Measurements from ENCODE around the gene YRDC.

DNA sequence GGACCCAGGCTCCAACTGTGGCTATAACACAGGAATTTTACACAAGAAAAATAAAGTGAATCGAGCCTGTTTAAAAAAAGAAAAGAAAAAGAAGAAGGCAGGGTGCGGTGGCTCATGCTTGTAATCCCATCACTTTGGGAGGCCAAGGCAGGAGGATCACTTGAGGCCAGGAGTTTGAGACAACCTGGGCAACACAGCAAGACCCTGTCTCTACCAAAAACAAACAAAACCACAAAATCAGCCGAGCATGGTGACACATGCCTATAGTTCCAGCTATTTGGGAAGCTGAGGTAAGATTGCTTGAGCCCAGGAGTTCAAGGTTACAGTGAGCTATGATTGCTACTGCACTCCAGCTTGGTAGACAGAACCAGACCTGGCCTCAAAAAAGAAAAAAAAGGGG, 33.6 kb upstream of the YRDC start:
- TF ChIP-seq, protein P1, sequence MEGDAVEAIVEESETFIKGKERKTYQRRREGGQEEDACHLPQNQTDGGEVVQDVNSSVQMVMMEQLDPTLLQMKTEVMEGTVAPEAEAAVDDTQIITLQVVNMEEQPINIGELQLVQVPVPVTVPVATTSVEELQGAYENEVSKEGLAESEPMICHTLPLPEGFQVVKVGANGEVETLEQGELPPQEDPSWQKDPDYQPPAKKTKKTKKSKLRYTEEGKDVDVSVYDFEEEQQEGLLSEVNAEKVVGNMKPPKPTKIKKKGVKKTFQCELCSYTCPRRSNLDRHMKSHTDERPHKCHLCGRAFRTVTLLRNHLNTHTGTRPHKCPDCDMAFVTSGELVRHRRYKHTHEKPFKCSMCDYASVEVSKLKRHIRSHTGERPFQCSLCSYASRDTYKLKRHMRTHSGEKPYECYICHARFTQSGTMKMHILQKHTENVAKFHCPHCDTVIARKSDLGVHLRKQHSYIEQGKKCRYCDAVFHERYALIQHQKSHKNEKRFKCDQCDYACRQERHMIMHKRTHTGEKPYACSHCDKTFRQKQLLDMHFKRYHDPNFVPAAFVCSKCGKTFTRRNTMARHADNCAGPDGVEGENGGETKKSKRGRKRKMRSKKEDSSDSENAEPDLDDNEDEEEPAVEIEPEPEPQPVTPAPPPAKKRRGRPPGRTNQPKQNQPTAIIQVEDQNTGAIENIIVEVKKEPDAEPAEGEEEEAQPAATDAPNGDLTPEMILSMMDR (IDR thresholded peaks at IDR 0.05): no peak
- no peak for TF ChIP-seq POLR2A (IDR thresholded peaks at IDR 0.05)

Measured in body of pancreas (tissue), 4 donors.